Right lobe of liver (tissue), 6 donors: ENCODE measurements around the gene PNPO. TPM values are rescaled to one million over a fixed set of nuclear protein-coding genes. Genes with fewer than 3 reads are reported as not detected.

Source experiments
- ATAC-seq, 4 donors: fragments of 200-7000 bp; cut with Tn5 transposase; one replicate each; pipeline ENCODE4 v1.9.1; 2020; ENCODE audit warnings: mild to moderate bottlenecking in 4 of 4, moderate library complexity in 4 of 4
- DNase-seq, 3 donors: peaks; one replicate each; pipeline ENCODE4 v3.0.0-alpha.2; 2020
- H3K27ac ChIP-seq, 3 donors: fragments of 200-600 bp; one replicate each; pipeline ENCODE4 v1.8.0; 2022
- H3K27me3 ChIP-seq, 2 donors: fragments of 200-600 bp; one replicate each; pipeline ENCODE4 v1.8.0; 2022
- H3K36me3 ChIP-seq, 4 donors: fragments of 200-600 bp; sonication (generic) in 1 of 4; one replicate each; pipeline versions ENCODE4 v1.5.1 to v1.8.0; 2017 to 2022; ENCODE audit warnings: control low read depth in 1 of 4
- H3K4me1 ChIP-seq, 4 donors: fragments of 200-600 bp; sonication (generic) in 1 of 4; one replicate each; pipeline versions ENCODE4 v1.5.1 to v1.8.0; 2017 to 2022; ENCODE audit warnings: control low read depth in 1 of 4
- H3K4me3 ChIP-seq, 3 donors: fragments of 200-600 bp; one replicate each; pipeline ENCODE4 v1.8.0; 2022
- H3K9me3 ChIP-seq, 4 donors: fragments of 200-600 bp; sonication (generic) in 1 of 4; one replicate each; pipeline versions ENCODE4 v1.5.1 to v1.8.0; 2017 to 2022; ENCODE audit warnings: control low read depth in 1 of 4
- POLR2A ChIP-seq: fragments of 450-650 bp; IDR thresholded peaks from one replicate; pipeline ENCODE4 v1.6.1; 2017; ENCODE audit warnings: antibody characterized with exemption, mild to moderate bottlenecking
- WGBS: methylation state at CpG from one replicate; pipeline ENCODE4 v1.1.6; 2018; ENCODE audit warnings: low coverage, low lambda C conversion rate; ENCODE audit not compliant: insufficient coverage; ENCODE audit errors: missing lambda C conversion rate; 5-methylcytosine and 5-hydroxymethylcytosine counted together
- intact Hi-C, 2 donors: fragments of 100-400 bp; cut with DNase I; formaldehyde crosslinking; loops; one replicate each; pipeline versions ENCODE4 v1.11.2 to v1.14.1; 2022
- total RNA-seq, 6 experiments: library from RNA; depleted of rRNA in 2 of 6; stranded (reverse); fragments of >200 nt in 2 of 6; fragmentation: NEBNext Ultra II Directional in 3 of 6; extraction: Animal tissue kit (Norgen Biotek cat#: 25700) in 3 of 6; gene quantifications; one replicate each; pipeline versions ENCODE4 v1.1.0 to v1.2.4, GENCODE V29; 2016 to 2023
- TF ChIP-seq, protein P1 (sequence below), 4 donors: fragments of 200-600 bp in 3 of 4; fragments of 450-650 bp in 1 of 4; IDR thresholded peaks; one replicate each; pipeline versions ENCODE4 v1.5.1 to v1.8.0; 2016 to 2022; ENCODE audit warnings: antibody characterized with exemption in 4 of 4, mild to moderate bottlenecking in 2 of 4
- donor health status: DM: no; HTN: yes; CAD: no.
- donor health status: DM: no; HTN: no; CAD: no.
- donor health status: DM: no; HTN: no; CAD: no.
- donor health status: DM: no; HTN: yes; CAD: no.
- donor health status: DM: no; HTN: yes; CAD: no.

Gene PNPO
- total RNA-seq, 6 experiments from 2014 or later: 85.0 to 151 (median 124) TPM

DNA sequence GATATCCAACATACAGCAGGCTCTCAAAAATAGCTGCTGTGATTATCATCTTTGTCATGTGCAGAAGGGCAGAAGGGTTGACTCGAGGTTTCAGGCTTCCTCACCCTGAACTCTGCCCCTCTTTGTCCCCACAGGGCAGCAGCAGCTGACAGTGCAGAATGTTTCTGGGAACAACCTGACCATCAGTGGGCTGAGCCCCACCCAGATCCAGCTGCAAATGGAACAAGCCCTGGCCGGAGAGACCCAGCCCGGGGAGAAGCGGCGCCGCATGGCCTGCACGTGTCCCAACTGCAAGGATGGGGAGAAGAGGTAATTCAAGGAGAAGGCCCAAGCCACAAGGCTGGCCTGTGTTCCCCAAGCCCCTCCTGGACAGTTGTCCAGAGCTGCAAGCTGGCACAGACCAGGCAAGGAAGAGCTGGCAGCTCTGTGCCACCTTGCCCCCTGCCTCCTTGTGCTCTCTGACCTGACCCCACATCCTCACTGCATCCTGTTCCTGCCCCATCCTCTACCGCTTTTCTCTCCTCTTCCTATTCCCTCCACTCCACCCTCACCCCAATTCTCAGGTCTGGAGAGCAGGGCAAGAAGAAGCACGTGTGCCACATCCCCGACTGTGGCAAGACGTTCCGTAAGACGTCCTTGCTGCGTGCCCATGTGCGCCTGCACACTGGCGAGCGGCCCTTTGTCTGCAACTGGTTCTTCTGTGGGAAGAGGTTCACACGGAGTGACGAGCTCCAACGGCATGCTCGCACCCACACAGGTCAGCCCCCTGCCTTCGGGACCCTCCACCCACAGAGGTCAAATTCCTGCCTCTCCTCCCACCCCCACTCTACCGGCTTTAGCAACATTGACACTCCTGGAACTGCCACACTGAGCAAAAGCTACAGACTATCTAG, 16.3 kb upstream of the PNPO start:
- intact Hi-C loops: no loop called here
- no peak for TF ChIP-seq POLR2A
- TF ChIP-seq, protein P1, sequence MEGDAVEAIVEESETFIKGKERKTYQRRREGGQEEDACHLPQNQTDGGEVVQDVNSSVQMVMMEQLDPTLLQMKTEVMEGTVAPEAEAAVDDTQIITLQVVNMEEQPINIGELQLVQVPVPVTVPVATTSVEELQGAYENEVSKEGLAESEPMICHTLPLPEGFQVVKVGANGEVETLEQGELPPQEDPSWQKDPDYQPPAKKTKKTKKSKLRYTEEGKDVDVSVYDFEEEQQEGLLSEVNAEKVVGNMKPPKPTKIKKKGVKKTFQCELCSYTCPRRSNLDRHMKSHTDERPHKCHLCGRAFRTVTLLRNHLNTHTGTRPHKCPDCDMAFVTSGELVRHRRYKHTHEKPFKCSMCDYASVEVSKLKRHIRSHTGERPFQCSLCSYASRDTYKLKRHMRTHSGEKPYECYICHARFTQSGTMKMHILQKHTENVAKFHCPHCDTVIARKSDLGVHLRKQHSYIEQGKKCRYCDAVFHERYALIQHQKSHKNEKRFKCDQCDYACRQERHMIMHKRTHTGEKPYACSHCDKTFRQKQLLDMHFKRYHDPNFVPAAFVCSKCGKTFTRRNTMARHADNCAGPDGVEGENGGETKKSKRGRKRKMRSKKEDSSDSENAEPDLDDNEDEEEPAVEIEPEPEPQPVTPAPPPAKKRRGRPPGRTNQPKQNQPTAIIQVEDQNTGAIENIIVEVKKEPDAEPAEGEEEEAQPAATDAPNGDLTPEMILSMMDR (IDR thresholded peaks at IDR 0.05): no peak
- Histone ChIP-seq H3K9me3 (no peaks in the 10 kb centered on the region), H3K36me3 (peaks cover 0 to 20% (median 7%) of the 10 kb centered on the region in 4 donors), H3K27me3 (no peaks in the 10 kb centered on the region), H3K27ac (peak overlapping the region in 1 of 3 donors; percentile 21), H3K4me3 (no peak overlapping the region), H3K4me1 (peaks cover 0 to 18% (median 0%) of the 10 kb centered on the region in 4 donors)
- DNase-seq (no peak), ATAC-seq (peak; percentile 18 to 68 (median 29))
- WGBS: 74% methylated on average over 12 of the region's 23 CpGs

DNA sequence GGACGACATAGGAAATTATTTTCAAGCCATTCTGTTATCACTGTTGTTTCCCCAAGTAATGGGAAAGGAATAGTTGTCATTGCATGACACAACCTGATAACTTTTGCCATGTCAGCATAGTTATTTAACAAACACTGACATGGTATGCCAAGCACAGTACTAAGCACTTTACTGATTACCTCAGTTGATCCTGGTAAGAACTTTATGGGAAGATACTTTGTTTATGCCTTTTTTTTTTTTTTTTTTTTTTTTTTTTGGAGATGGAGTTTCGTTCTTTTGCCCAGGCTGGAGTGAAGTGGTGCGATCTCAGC, 15.7 kb upstream of the PNPO start:
- no peak overlapping the region for H3K4me3 ChIP-seq
- no peak for TF ChIP-seq POLR2A
- TF ChIP-seq, protein P1 (IDR thresholded peaks at IDR 0.05): no peak
- H3K36me3 ChIP-seq: peaks cover 0 to 20% (median 7%) of the 10 kb centered on the region in 4 donors
- intact Hi-C loops: no loop called here
- no peak overlapping the region for H3K27ac ChIP-seq
- H3K4me1 ChIP-seq: peaks cover 0 to 18% (median 0%) of the 10 kb centered on the region in 4 donors
- WGBS: 58% methylated on average over 3 of the region's 3 CpGs
- no peaks in the 10 kb centered on the region for H3K9me3 ChIP-seq
- no peaks in the 10 kb centered on the region for H3K27me3 ChIP-seq
- DNase-seq: no peak
- ATAC-seq: peak; percentile 56 to 82 (median 63)

DNA sequence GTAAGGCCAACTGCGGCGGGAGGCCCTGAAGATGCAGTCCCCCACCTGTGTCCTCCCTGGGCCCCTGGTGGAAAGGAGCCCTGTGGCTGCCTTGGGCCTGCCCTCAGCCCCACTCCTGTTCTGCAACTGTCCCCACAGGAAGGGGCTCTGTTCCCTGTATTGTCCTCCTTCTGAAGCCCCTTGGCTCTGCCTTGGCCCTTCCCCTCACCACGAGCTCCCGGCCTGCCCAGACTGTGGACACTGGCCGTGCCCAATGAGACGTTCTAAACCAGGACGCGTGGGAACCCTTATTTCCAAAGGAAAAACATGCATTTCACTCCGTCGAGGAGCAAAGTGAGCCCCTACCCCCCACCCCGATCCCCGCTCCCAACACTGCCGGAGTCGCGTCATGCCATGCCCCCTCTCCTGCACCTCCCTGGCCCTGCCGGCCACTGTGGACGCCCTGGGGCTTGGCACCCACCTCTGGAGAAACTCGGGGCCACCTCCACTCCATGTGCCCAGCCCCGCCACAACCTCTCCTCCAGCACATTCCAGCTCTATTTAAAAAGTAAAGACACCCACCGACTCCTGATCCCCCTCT, 13.5 kb upstream of the PNPO start:
- TF ChIP-seq, protein P1 (IDR thresholded peaks at IDR 0.05): no peak
- TF ChIP-seq POLR2A: no peak
- Histone ChIP-seq H3K27me3 (no peaks in the 10 kb centered on the region), H3K9me3 (no peaks in the 10 kb centered on the region), H3K4me3 (no peak overlapping the region), H3K36me3 (peaks cover 0 to 20% (median 7%) of the 10 kb centered on the region in 4 donors), H3K27ac (no peak overlapping the region), H3K4me1 (peaks cover 0 to 18% (median 0%) of the 10 kb centered on the region in 4 donors)
- ATAC-seq (no peak), DNase-seq (peak in 1 of 3 donors; percentile 27)
- intact Hi-C loops: no loop called here
- 95% methylated on average over 12 of the region's 20 CpGs for WGBS

DNA sequence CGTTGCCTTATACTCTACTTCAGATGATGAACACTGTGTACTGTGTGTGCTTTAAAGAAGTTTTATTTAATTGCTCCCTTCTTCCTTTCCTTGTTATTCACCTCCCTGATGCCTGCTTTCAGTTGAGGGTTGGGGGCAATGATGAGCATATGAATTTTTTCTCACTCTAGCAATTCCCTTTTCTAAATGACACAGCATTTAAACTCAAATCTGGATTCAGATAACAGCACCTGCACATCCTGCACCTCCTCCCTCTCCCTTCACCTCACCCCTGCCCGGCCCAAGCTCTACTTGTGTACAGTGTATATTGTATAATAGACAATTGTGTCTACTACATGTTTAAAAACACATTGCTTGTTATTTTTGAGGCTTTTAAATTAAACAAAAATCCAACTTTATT, 13.0 kb upstream of the PNPO start:
- intact Hi-C loops: no loop called here
- H3K27ac ChIP-seq: no peak overlapping the region
- no peaks in the 10 kb centered on the region for H3K27me3 ChIP-seq
- peaks cover 0 to 16% (median 4%) of the 10 kb centered on the region in 4 donors for H3K36me3 ChIP-seq
- peaks cover 0 to 18% (median 0%) of the 10 kb centered on the region in 4 donors for H3K4me1 ChIP-seq
- no peaks in the 10 kb centered on the region for H3K9me3 ChIP-seq
- ATAC-seq: no peak
- TF ChIP-seq, protein P1 (IDR thresholded peaks at IDR 0.05): no peak
- TF ChIP-seq POLR2A: no peak
- WGBS: 64% methylated on average over 2 of the region's 2 CpGs
- DNase-seq: no peak
- no peak overlapping the region for H3K4me3 ChIP-seq
